EH (cell line): Measurements from ENCODE around the gene WDR53.
"Not testable (repeated sequence)": the region's sequence is repeated elsewhere in the genome, so short reads cannot be mapped to it uniquely, and the experiment has no call there.

ENCODE experiments used
- DNase-seq: peaks from one replicate; pipeline ENCODE4 v3.0.0-alpha.2; 2015; ENCODE audit warnings: low read depth

WDR53 gene

GRCh38 chr3:196558476-196558875 is 9.9 kb downstream of the WDR53 start:
- DNase-seq = no peak

GRCh38 chr3:196557236-196557635 is 11.1 kb downstream of the WDR53 start:
- no peak for DNase-seq

GRCh38 chr3:196555295-196555694 is 13.1 kb downstream of the WDR53 start:
- no peak for DNase-seq

GRCh38 chr3:196554205-196554604 is 14.1 kb downstream of the WDR53 start:
- no peak for DNase-seq

- no peak for DNase-seq
These were observed 14.8 kb downstream of the WDR53 start for GRCh38 chr3:196553551-196553950.

GRCh38 chr3:196552253-196552652 is 16.1 kb downstream of the WDR53 start:
- DNase-seq = no peak

GRCh38 chr3:196550172-196550571 is 18.2 kb downstream of the WDR53 start:
- DNase-seq = not testable (repeated sequence)

- not testable (repeated sequence) for DNase-seq
These were observed 19.0 kb downstream of the WDR53 start for GRCh38 chr3:196549312-196549711.

- DNase-seq = no peak
These were observed 21.3 kb downstream of the WDR53 start for GRCh38 chr3:196547067-196547466.

GRCh38 chr3:196546537-196546936 is 21.8 kb downstream of the WDR53 start:
- no peak for DNase-seq

- no peak for DNase-seq
These were observed 23.8 kb downstream of the WDR53 start for GRCh38 chr3:196544491-196544992.

GRCh38 chr3:196541684-196542445 is 26.5 kb downstream of the WDR53 start:
- DNase-seq = no peak

- DNase-seq = peak; percentile 14
These were observed 30.9 kb downstream of the WDR53 start for GRCh38 chr3:196537319-196537984.

- peak; percentile 13 for DNase-seq
These were observed 35.1 kb downstream of the WDR53 start for GRCh38 chr3:196533260-196533681.

- DNase-seq = no peak
These were observed 36.9 kb downstream of the WDR53 start for GRCh38 chr3:196531418-196531817.

GRCh38 chr3:196528639-196529233 is 39.6 kb downstream of the WDR53 start:
- DNase-seq = peak; percentile 76

- no peak for DNase-seq
These were observed 43.2 kb downstream of the WDR53 start for GRCh38 chr3:196525141-196525540.

GRCh38 chr3:196524527-196524926 is 43.8 kb downstream of the WDR53 start:
- no peak for DNase-seq

- DNase-seq = no peak
These were observed 44.5 kb downstream of the WDR53 start for GRCh38 chr3:196523841-196524240.

- DNase-seq = not testable (repeated sequence)
These were observed 47.1 kb downstream of the WDR53 start for GRCh38 chr3:196521291-196521690.

GRCh38 chr3:196519718-196520082 is 48.7 kb downstream of the WDR53 start:
- DNase-seq = no peak

GRCh38 chr3:196518966-196519717 is 49.2 kb downstream of the WDR53 start:
- DNase-seq = peak; percentile 78
